ENCODE measurements around the gene MOV10L1.

DNA sequence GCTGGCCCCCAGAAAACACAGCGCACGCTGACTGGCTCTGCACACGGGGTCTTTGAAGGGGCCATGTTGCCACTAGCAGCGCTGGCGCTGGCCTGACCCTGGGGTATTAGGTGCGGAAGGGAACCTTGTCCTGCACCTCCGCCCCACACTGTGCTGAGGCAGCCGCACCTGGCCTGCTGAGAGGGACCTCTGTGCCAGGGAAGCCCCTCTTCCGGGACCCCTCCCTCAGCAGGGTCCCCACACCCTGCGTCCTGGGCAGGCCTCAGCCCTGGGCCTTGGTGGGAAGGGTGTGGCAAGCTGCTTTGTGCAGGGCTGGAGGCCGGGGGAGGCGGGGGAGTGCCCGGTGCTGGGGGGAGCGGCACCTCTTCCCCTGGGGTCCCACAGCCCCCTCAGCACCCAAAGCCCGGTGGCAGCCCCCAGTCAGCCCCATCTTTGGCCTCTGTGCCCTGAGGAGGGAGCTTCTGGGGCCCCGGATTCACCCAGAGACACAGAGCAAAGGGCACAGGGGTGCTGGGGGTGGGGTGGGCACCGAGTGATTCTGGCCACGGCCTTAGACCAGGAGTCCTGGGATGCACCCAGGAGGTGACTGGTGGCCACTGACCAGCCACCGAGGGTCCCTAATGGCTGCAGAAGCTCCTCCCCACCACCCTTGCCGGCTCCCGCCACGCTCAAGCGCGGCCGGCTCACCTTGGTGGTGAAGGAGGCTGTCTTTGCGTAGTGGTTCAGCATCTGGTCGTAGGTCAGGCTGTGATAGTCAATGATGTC lies 43.1 kb upstream of the MOV10L1 start:
- TF ChIP-seq NELFE (IDR thresholded peaks at IDR 0.05; ENCODE audit: insufficient read depth, insufficient read length) (no peak), CC2D1A (IDR thresholded peaks at IDR 0.05) (no peak), EZH2 (IDR thresholded peaks at IDR 0.05; ENCODE audit: borderline replicate concordance, low read depth, low read length) (no peak), CHD2 (IDR thresholded peaks at IDR 0.05; ENCODE audit: low read depth, low read length) (no peak), ZNF354B (CRISPR knock-in tag; IDR thresholded peaks at IDR 0.05) (no peak), JUN (IDR thresholded peaks at IDR 0.05; ENCODE audit: borderline replicate concordance, low read depth, low read length) (no peak), JUN (CRISPR knock-in tag; IDR thresholded peaks at IDR 0.05; ENCODE audit: borderline replicate concordance) (no peak), CHD1 (IDR thresholded peaks at IDR 0.05; ENCODE audit: low read length) (no peak)
- TF ChIP-seq, protein P1, sequence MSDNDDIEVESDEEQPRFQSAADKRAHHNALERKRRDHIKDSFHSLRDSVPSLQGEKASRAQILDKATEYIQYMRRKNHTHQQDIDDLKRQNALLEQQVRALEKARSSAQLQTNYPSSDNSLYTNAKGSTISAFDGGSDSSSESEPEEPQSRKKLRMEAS (CRISPR knock-in tag; IDR thresholded peaks at IDR 0.05) = no peak

Measured in K562 (cell line).